Erythroblast (primary cell): ENCODE measurements around the gene PLG.
"Not testable (repeated sequence)": the region's sequence is repeated elsewhere in the genome, so short reads cannot be mapped to it uniquely, and the experiment has no call there.

Source experiments
- GATA1 ChIP-seq: IDR thresholded peaks from 2 replicates; pipeline ENCODE4 v1.6.1; 2011; ENCODE audit warnings: low read depth, mild to moderate bottlenecking, control low read depth, low read length, moderate library complexity
- POLR2A ChIP-seq: IDR thresholded peaks from 2 replicates; pipeline ENCODE4 v1.6.1; 2011; ENCODE audit warnings: mild to moderate bottlenecking, low read length

- TF ChIP-seq POLR2A, GATA1: not testable (repeated sequence)
Measured at GRCh38 chr6:160779095-160779494, 77.1 kb downstream of the PLG start.
